Prostate gland (tissue), 2 donors: ENCODE measurements around the gene PFDN6.
A peak's percentile ranks its signal among the peaks of the same experiment; 100 is the strongest.

Experiments
- CTCF ChIP-seq, 4 experiments: fragments of 200-600 bp in 2 of 4; fragments of 450-650 bp in 2 of 4; sonication (generic) in 2 of 4; IDR thresholded peaks; 1 replicate in 3 of 4; 2 replicates in 1 of 4; pipeline ENCODE4 v1.5.1; 2016 to 2019; ENCODE audit warnings: antibody characterized with exemption in 4 of 4, mild to moderate bottlenecking in 2 of 4, moderate library complexity in 2 of 4
- POLR2A ChIP-seq: fragments of 450-650 bp; IDR thresholded peaks from one replicate; pipeline ENCODE4 v1.6.1; 2016; ENCODE audit warnings: antibody characterized with exemption, mild to moderate bottlenecking
- POLR2AphosphoS5 ChIP-seq: sonication (generic); formaldehyde crosslinking; IDR thresholded peaks from one replicate; pipeline ENCODE4 v1.6.1; 2017; ENCODE audit warnings: antibody characterized with exemption

DNA sequence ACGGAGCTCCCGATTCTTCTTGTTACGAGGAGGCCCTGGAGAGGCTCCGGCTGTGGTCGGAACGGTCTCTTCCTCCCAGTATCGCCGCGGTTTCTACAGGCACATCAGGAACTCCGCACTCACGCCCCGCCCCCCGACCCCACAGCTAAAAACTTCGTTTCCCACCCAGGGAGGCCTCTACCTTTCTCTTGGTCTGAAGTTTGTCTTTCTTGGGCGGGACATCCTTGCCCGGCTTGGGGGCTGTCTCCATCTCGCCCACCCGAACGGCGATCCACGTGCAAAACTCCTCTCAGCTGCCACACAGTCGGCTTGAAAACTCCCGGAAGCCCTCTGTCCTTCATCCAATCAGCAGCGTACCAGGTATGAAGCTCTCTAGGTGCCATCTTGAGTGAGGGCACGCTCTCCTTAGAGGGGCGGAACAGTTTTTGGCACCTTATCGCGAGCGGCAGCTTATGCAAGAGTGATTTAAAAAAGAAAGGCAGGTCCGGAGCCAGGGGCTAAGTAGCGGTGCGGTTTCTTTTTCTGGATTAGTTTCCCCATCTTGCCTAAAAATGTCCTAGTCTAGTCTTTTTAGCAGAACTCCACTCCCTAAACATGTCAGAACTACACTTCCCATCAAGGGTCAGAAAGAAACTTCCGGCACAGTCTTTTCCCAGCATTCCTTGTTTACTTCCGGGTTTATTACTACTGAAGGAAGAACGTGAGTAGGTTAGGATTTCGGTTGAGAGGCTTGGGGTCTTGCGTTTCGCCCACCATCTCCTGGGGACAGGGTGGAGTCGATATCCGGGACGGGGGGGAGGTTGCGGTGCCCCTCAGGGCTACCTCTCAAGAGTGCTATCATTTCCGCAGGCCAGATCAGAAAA lies at the start of gene PFDN6, which contains the start of gene WDR46:
- TF ChIP-seq CTCF (IDR thresholded peaks at IDR 0.05) (no peak), POLR2AphosphoS5 (peak; percentile 96), POLR2A (no peak)
